K562 (cell line): ENCODE measurements around the gene UTP15. TPM values are rescaled to one million over a fixed set of nuclear protein-coding genes. Genes with fewer than 3 reads are reported as not detected.

Experiments
- ATAC-seq: fragments of 200-7000 bp; cut with Tn5 transposase; 3 replicates; pipeline ENCODE4 v1.9.1; 2020; ENCODE audit warnings: moderate library complexity
- BruUV-seq: library from RNA; stranded (reverse); fragments of 400-500 nt; replicated peaks from 2 replicates; lab custom pipeline; 2021; lab: Mats Ljungman, UMichigan
- CTCF ChIA-PET: fragments of 300-600 bp; formaldehyde crosslinking; extraction: SDS; loops from one replicate; lab custom pipeline; 2021; ENCODE audit warnings: low intra/inter-chr PET ratio; lab: Yijun Ruan, JAX
- POLR2A ChIA-PET: fragments of 300-600, 350-650 bp; sonication (Branson Sonifier 250); formaldehyde crosslinking; extraction: SDS; loops from one replicate; lab custom pipeline; 2021; ENCODE audit warnings: antibody characterized with exemption, inconsistent platforms; lab: Yijun Ruan, JAX
- DNase-seq, 4 experiments: peaks; one replicate each; pipeline versions ENCODE4 v3.0.0 to v3.0.0-alpha.2; 2011 to 2018; ENCODE audit warnings: low spot score in 3 of 4, mixed read lengths in 3 of 4; ENCODE audit errors: extremely low read depth in 1 of 4
- FAIRE-seq: peaks from 2 replicates; lab custom pipeline; 2011; peaks lifted over from hg19 to GRCh38; lab: Jason Lieb, UNC
- H2AFZ ChIP-seq: 2 replicates; pipeline ENCODE4 v1.6.0; 2011; ENCODE audit warnings: low read depth, low read length, control low read depth, inconsistent platforms
- H3K27ac ChIP-seq: fragments of 200-600 bp; 3 replicates; pipeline ENCODE4 v1.8.0; 2011; ENCODE audit warnings: low read depth, mild to moderate bottlenecking, control low read depth, inconsistent platforms, low read length, moderate library complexity, mixed read lengths; ENCODE audit errors: extremely low read depth
- H3K27me3 ChIP-seq, 2 experiments: fragments of 300-600 bp in 1 of 2; 2 replicates in 1 of 2; 3 replicates in 1 of 2; pipeline versions ENCODE4 v1.6.0 to v1.8.0; 2011; ENCODE audit warnings: inconsistent platforms in 2 of 2, low read length in 2 of 2, mild to moderate bottlenecking in 1 of 2, mixed read lengths in 1 of 2, moderate library complexity in 1 of 2; ENCODE audit not compliant: control insufficient read depth in 2 of 2, insufficient read depth in 2 of 2
- H3K36me3 ChIP-seq: fragments of 300-600 bp; 3 replicates; pipeline ENCODE4 v1.8.0; 2011; ENCODE audit warnings: mild to moderate bottlenecking, low read length, inconsistent platforms; ENCODE audit not compliant: control insufficient read depth, insufficient read depth
- H3K4me1 ChIP-seq, 2 experiments: fragments of 200-600 bp in 1 of 2; replicated peaks in 1 of 2; 2 replicates in 1 of 2; 3 replicates in 1 of 2; pipeline versions ENCODE4 v1.5.1 to v1.8.0; 2011; ENCODE audit warnings: inconsistent platforms in 2 of 2, low read length in 2 of 2, mild to moderate bottlenecking in 1 of 2, mixed read lengths in 1 of 2, moderate library complexity in 1 of 2; ENCODE audit not compliant: control insufficient read depth in 2 of 2, insufficient read depth in 2 of 2
- H3K4me2 ChIP-seq: 2 replicates; pipeline ENCODE4 v1.6.1; 2011; ENCODE audit warnings: low read length, control low read depth, inconsistent platforms, mixed read lengths; ENCODE audit not compliant: insufficient read depth
- H3K4me3 ChIP-seq: fragments of 200-600 bp; sonication (generic), shearing (Covaris generic); 2 replicates; pipeline ENCODE4 v1.5.1; 2016; ENCODE audit warnings: control low read depth, inconsistent platforms
- H3K79me2 ChIP-seq: fragments of 200-600 bp; 3 replicates; pipeline ENCODE4 v1.8.0; 2011; ENCODE audit warnings: low read length, inconsistent platforms; ENCODE audit not compliant: control insufficient read depth, insufficient read depth
- H3K9ac ChIP-seq, 2 experiments: 2 replicates each; pipeline versions ENCODE4 v1.6.0 to v1.6.1; 2011; ENCODE audit warnings: low read depth in 2 of 2, low read length in 2 of 2, control low read depth in 1 of 2, inconsistent platforms in 1 of 2, mild to moderate bottlenecking in 1 of 2, mixed read lengths in 1 of 2; ENCODE audit not compliant: insufficient read depth in 1 of 2
- H3K9me1 ChIP-seq: one replicate; pipeline ENCODE4 v1.6.0; 2011; ENCODE audit warnings: inconsistent platforms, mild to moderate bottlenecking, low read length, moderate library complexity; ENCODE audit not compliant: control insufficient read depth, insufficient read depth
- H3K9me3 ChIP-seq: replicated peaks from 2 replicates; pipeline ENCODE4 v1.5.1; 2011; ENCODE audit warnings: low read depth, low read length, inconsistent platforms; ENCODE audit not compliant: control insufficient read depth, insufficient read depth
- H4K20me1 ChIP-seq: replicated peaks from 2 replicates; pipeline ENCODE4 v1.6.1; 2011; ENCODE audit warnings: low read length, inconsistent platforms, mixed read lengths; ENCODE audit not compliant: control insufficient read depth, insufficient read depth
- BCLAF1 ChIP-seq, 2 experiments: fragments of 450-650 bp in 1 of 2; IDR thresholded peaks; 2 replicates each; pipeline ENCODE4 v1.6.1; 2011 to 2017; ENCODE audit warnings: low read depth in 2 of 2, antibody characterized with exemption in 1 of 2, borderline replicate concordance in 1 of 2, low read length in 1 of 2, mild to moderate bottlenecking in 1 of 2, mixed read lengths in 1 of 2; ENCODE audit not compliant: control insufficient read depth in 1 of 2
- ZBTB11 ChIP-seq, 3 experiments: fragments of 200-800 bp in 1 of 3; fragments of 250-450 bp in 1 of 3; fragments of 450-650 bp in 1 of 3; sonication (Bioruptor Pico) in 1 of 3; sonication (Bioruptor generic) in 1 of 3; formaldehyde crosslinking in 1 of 3; IDR thresholded peaks; 2 replicates each; pipeline versions ENCODE4 v1.6.1 to v1.8.0; 2016 to 2022; ENCODE audit warnings: mild to moderate bottlenecking in 2 of 3, missing genetic modification characterization in 2 of 3, missing compliant biosample characterization in 1 of 3, moderate library complexity in 1 of 3
- WGBS: fragments of 100-300 bp; shearing (Covaris generic); methylation state at CpG from one replicate; pipeline ENCODE4 v1.1.6; 2016; ENCODE audit warnings: low coverage, mixed read lengths; ENCODE audit not compliant: insufficient coverage; ENCODE audit errors: missing lambda C conversion rate; 5-methylcytosine and 5-hydroxymethylcytosine counted together
- in situ Hi-C: fragments of 300-500 bp; cut with MboI; formaldehyde crosslinking; loops from 4 replicates; pipeline ENCODE4 v1.15.0; 2018; ENCODE audit warnings: inconsistent platforms, mixed read lengths
- intact Hi-C: fragments of 100-400 bp; cut with micrococcal nuclease; formaldehyde crosslinking; loops from 2 replicates; pipeline ENCODE4 v1.14.2; 2022
- polyA plus RNA-seq, 8 experiments: library from polyadenylated mRNA; depleted of rRNA in 4 of 8; stranded (reverse) in 5 of 8; unstranded in 3 of 8; fragments of >200 nt; fragmentation: Nextera tagmentation in 2 of 8; fragmentation: Illumina TruSeq in 1 of 8; extraction: Ambion mirVana in 2 of 8; extraction: Trizol in 1 of 8; gene quantifications; 2 replicates each; pipeline versions ENCODE4 v1.2.1 to v1.2.3, GENCODE V29; 2011 to 2014; ENCODE audit warnings: inconsistent platforms in 1 of 8, missing spikeins in 1 of 8
- total RNA-seq, 7 experiments: library from RNA; depleted of rRNA in 6 of 7; stranded (reverse); fragments of >200 nt in 6 of 7; fragmentation: Illumina TruSeq in 2 of 7; extraction: Trizol in 2 of 7; gene quantifications; 2 replicates each; pipeline versions ENCODE4 v1.2.1 to v1.2.3, GENCODE V29; 2011 to 2021; ENCODE audit warnings: low replicate concordance in 1 of 7

Gene UTP15
- total and polyA plus RNA-seq, 9 of the 15 experiments (the other 6 are each of a cell fraction or from before 2014, with no cell fraction given): 28.1 to 49.3 (median 37.0) TPM

GRCh38 chr5:73582285-73583145 is 17.0 kb downstream of the UTP15 start:
- ChIA-PET POLR2A (interaction anchor here (0.7 kb wide), 1 partner anchor 1285 kb away, joined by 3 read pairs; no protein-coding TSS in a partner anchor), CTCF (no interaction called here)
- Histone ChIP-seq H3K36me3 (peaks cover 58% of the 10 kb centered on the region), H3K9me3 (no peaks in the 10 kb centered on the region), H4K20me1 (0 out of 2 replicates have a peak, but pooled peaks cover 4% of the 10 kb centered on the region), H2AFZ (no peak overlapping the region), H3K9me1 (no peaks in the 10 kb centered on the region), H3K4me1 (no peaks in the 10 kb centered on the region), H3K9ac (no peak overlapping the region)
- no peak for DNase-seq
- no peak for ATAC-seq
- BruUV-seq: no TSS peak
- no peak for FAIRE-seq
- WGBS: 89% methylated on average over 3 of the region's 3 CpGs
- TF ChIP-seq ZBTB11 (CRISPR knock-in tag; IDR thresholded peaks at IDR 0.05): no peak
- TF ChIP-seq BCLAF1 (IDR thresholded peaks at IDR 0.05; ENCODE audit: borderline replicate concordance in 1 of 2, control insufficient read depth in 1 of 2, low read depth in 2 of 2, low read length in 1 of 2): no peak
- TF ChIP-seq, all 486 proteins: peak for 0
- Histone ChIP-seq H3K4me2 (no peak overlapping the region), H3K4me3 (no peak overlapping the region), H3K79me2 (no peaks in the 10 kb centered on the region), H3K27ac (no peak overlapping the region), H3K27me3 (no peaks in the 10 kb centered on the region; a peak in 1 of 5 replicates)
- intact Hi-C loops: no loop called here
- in situ Hi-C loops: no loop called here
